H9 (cell line): ENCODE data around the gene FOXP4. TPM values are rescaled to one million over a fixed set of nuclear protein-coding genes. Genes with fewer than 3 reads are reported as not detected.

Source experiments
- DNase-seq: peaks from one replicate; pipeline ENCODE4 v3.0.0-alpha.2; 2017
- H2AFZ ChIP-seq: one replicate; pipeline ENCODE4 v1.6.1; 2013; ENCODE audit warnings: mild to moderate bottlenecking, low read length, control low read depth, moderate library complexity
- H2AK5ac ChIP-seq: 2 replicates; pipeline ENCODE4 v1.6.1; 2013; ENCODE audit warnings: low read length, control low read depth, mixed read lengths; ENCODE audit not compliant: insufficient read length
- H2BK120ac ChIP-seq: one replicate; pipeline ENCODE4 v1.6.1; 2013; ENCODE audit warnings: low read depth, mild to moderate bottlenecking, low read length, control low read depth, inconsistent platforms; ENCODE audit not compliant: poor library complexity, severe bottlenecking
- H2BK12ac ChIP-seq: 2 replicates; pipeline ENCODE4 v1.6.1; 2013; ENCODE audit warnings: low read length, control low read depth, mixed read lengths, low read depth; ENCODE audit not compliant: insufficient read length
- H2BK15ac ChIP-seq: 2 replicates; pipeline ENCODE4 v1.6.1; 2013; ENCODE audit warnings: low read depth, low read length, control low read depth
- H2BK20ac ChIP-seq: one replicate; pipeline ENCODE4 v1.6.1; 2013; ENCODE audit warnings: low read depth, mild to moderate bottlenecking, low read length, control low read depth, inconsistent platforms; ENCODE audit not compliant: poor library complexity, severe bottlenecking
- H2BK5ac ChIP-seq: 2 replicates; pipeline ENCODE4 v1.6.1; 2013; ENCODE audit warnings: low read length, control low read depth, mixed read lengths; ENCODE audit not compliant: insufficient read length
- H3K14ac ChIP-seq: 2 replicates; pipeline ENCODE4 v1.6.1; 2013; ENCODE audit warnings: low read length, control low read depth; ENCODE audit not compliant: insufficient read depth
- H3K18ac ChIP-seq: 2 replicates; pipeline ENCODE4 v1.6.1; 2013; ENCODE audit warnings: low read depth, mild to moderate bottlenecking, mixed read lengths, low read length, control low read depth; ENCODE audit not compliant: insufficient read length
- H3K23ac ChIP-seq: 2 replicates; pipeline ENCODE4 v1.6.1; 2013; ENCODE audit warnings: low read length, control low read depth, mixed read lengths, low read depth; ENCODE audit not compliant: insufficient read length
- H3K23me2 ChIP-seq: 2 replicates; pipeline ENCODE4 v1.6.1; 2013; ENCODE audit warnings: low read depth, mild to moderate bottlenecking, mixed read lengths, low read length, control low read depth; ENCODE audit not compliant: insufficient read length, poor library complexity, severe bottlenecking
- H3K27ac ChIP-seq: 2 replicates; pipeline ENCODE4 v1.5.1; 2013; ENCODE audit warnings: low read length, control low read depth, mixed read lengths, low read depth; ENCODE audit not compliant: insufficient read length
- H3K27me3 ChIP-seq: 2 replicates; pipeline ENCODE4 v1.6.1; 2013; ENCODE audit warnings: low read length, control low read depth, inconsistent platforms; ENCODE audit not compliant: insufficient read depth
- H3K4ac ChIP-seq: 2 replicates; pipeline ENCODE4 v1.6.1; 2013; ENCODE audit warnings: low read depth, mild to moderate bottlenecking, control low read depth, inconsistent platforms, low read length, moderate library complexity
- H3K4me1 ChIP-seq: 2 replicates; pipeline ENCODE4 v1.6.1; 2013; ENCODE audit warnings: low read length, control low read depth, inconsistent platforms; ENCODE audit not compliant: insufficient read depth
- H3K4me2 ChIP-seq: 2 replicates; pipeline ENCODE4 v1.6.1; 2013; ENCODE audit warnings: low read length, control low read depth, mixed read lengths; ENCODE audit not compliant: insufficient read length, insufficient read depth
- H3K56ac ChIP-seq: 2 replicates; pipeline ENCODE4 v1.6.1; 2013; ENCODE audit warnings: low read depth, mild to moderate bottlenecking, mixed read lengths, low read length, control low read depth; ENCODE audit not compliant: insufficient read length
- H3K79me1 ChIP-seq: 2 replicates; pipeline ENCODE4 v1.6.1; 2013; ENCODE audit warnings: low read depth, mild to moderate bottlenecking, moderate library complexity, low read length, control low read depth, inconsistent platforms; ENCODE audit not compliant: insufficient read depth, poor library complexity, severe bottlenecking
- H3K79me2 ChIP-seq: 2 replicates; pipeline ENCODE4 v1.6.1; 2013; ENCODE audit warnings: low read length, control low read depth, inconsistent platforms; ENCODE audit not compliant: insufficient read depth
- H3K9ac ChIP-seq: 2 replicates; pipeline ENCODE4 v1.6.1; 2013; ENCODE audit warnings: low read length, control low read depth, mixed read lengths; ENCODE audit not compliant: insufficient read length; ENCODE audit errors: extremely low read depth
- H3K9me3 ChIP-seq: one replicate; pipeline ENCODE4 v1.6.1; 2013; ENCODE audit warnings: low read depth, low read length, inconsistent platforms; ENCODE audit not compliant: control insufficient read depth
- H3T11ph ChIP-seq: one replicate; pipeline ENCODE4 v1.6.1; 2013; ENCODE audit warnings: mild to moderate bottlenecking, low read length, control low read depth, inconsistent platforms
- H4K20me1 ChIP-seq: one replicate; pipeline ENCODE4 v1.6.1; 2013; ENCODE audit not compliant: control insufficient read depth, insufficient read length, insufficient read depth
- H4K5ac ChIP-seq: 2 replicates; pipeline ENCODE4 v1.6.1; 2013; ENCODE audit warnings: low read depth, mild to moderate bottlenecking, mixed read lengths, low read length, control low read depth; ENCODE audit not compliant: insufficient read length
- H4K8ac ChIP-seq: replicated peaks from 2 replicates; pipeline ENCODE4 v1.6.1; 2013; ENCODE audit warnings: low read length, control low read depth, mixed read lengths, low read depth; ENCODE audit not compliant: insufficient read length
- H4K91ac ChIP-seq: 2 replicates; pipeline ENCODE4 v1.6.1; 2013; ENCODE audit warnings: low read depth, mild to moderate bottlenecking, moderate library complexity, mixed read lengths, low read length, control low read depth; ENCODE audit not compliant: insufficient read length
- H3K27ac Mint-ChIP-seq, 3 experiments: 2 replicates in 2 of 3; 3 replicates in 1 of 3; pipeline ENCODE4 v1.8.0; 2020 to 2021; ENCODE audit warnings: mixed read lengths in 3 of 3, mild to moderate bottlenecking in 1 of 3, moderate library complexity in 1 of 3
- H3K27me3 Mint-ChIP-seq: 2 replicates; pipeline ENCODE4 v1.8.0; 2021; ENCODE audit warnings: low read depth, mild to moderate bottlenecking, moderate library complexity, mixed read lengths
- H3K36me3 Mint-ChIP-seq, 3 experiments: 2 replicates in 2 of 3; 3 replicates in 1 of 3; pipeline ENCODE4 v1.8.0; 2020 to 2021; ENCODE audit warnings: low read depth in 3 of 3, mixed read lengths in 3 of 3; ENCODE audit not compliant: insufficient read depth in 1 of 3
- H3K4me1 Mint-ChIP-seq, 2 experiments: 2 replicates each; pipeline ENCODE4 v1.8.0; 2020; ENCODE audit warnings: mixed read lengths in 2 of 2
- H3K4me3 Mint-ChIP-seq, 2 experiments: 2 replicates in 1 of 2; 3 replicates in 1 of 2; pipeline ENCODE4 v1.8.0; 2020 to 2021; ENCODE audit warnings: mild to moderate bottlenecking in 2 of 2, mixed read lengths in 2 of 2, moderate library complexity in 1 of 2
- H3K9me3 Mint-ChIP-seq, 2 experiments: 2 replicates in 1 of 2; 3 replicates in 1 of 2; pipeline ENCODE4 v1.8.0; 2020; ENCODE audit warnings: mild to moderate bottlenecking in 2 of 2, mixed read lengths in 2 of 2, moderate library complexity in 1 of 2
- WGBS: extraction: QIAGEN DNeasy Blood & Tissue Kit; methylation state at CpG from one replicate; pipeline ENCODE4 v1.1.7; 2013; ENCODE audit warnings: missing lambda C conversion rate, low lambda C conversion rate, mixed read lengths; ENCODE audit not compliant: insufficient read length; ENCODE audit errors: extremely low coverage; 5-methylcytosine and 5-hydroxymethylcytosine counted together
- total RNA-seq: library from RNA; stranded (reverse); gene quantifications from 2 replicates; pipeline ENCODE4 v1.2.1, GENCODE V29; 2021
- TF ChIP-seq, protein P1 (sequence below): fragments of 200-600 bp; sonication (generic); conservative IDR thresholded peaks from 3 replicates; pipeline ENCODE4 v1.8.0; 2021; ENCODE audit warnings: antibody characterized with exemption, mild to moderate bottlenecking

Gene FOXP4
- total RNA-seq, 1 experiment from 2014 or later = 18.2 TPM

DNA sequence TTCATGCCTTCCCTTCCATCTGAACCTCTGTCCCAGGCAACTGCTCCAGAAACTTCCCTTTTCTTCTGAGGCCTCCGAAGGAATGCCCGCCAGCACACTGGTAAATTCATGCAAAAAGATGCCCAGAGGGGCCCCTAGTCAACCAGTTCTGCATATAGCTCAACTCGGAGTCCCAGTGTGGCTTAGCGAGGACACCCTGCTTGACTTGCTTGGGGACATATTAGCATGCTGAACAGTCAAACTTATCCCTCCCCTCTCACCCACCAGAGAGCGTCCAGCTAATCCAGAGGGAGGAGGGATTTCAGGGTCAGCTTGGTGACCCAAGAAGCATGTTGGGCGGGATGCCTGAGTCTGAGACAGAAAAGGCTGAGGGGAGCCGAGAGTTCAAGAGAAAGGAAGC, 69.1 kb downstream of the FOXP4 start:
- no CpG with 5 or more reads among the region's 7 CpGs for WGBS
- Histone ChIP-seq H3K4ac (no peak overlapping the region), H3K56ac (no peak overlapping the region), H2BK5ac (no peak overlapping the region), H2AK5ac (no peak overlapping the region), H3K9me3 (peaks cover 5% of the 10 kb centered on the region), H4K5ac (no peak overlapping the region), H3K27ac (no peak overlapping the region), H3K23ac (no peak overlapping the region), H3K9ac (no peak overlapping the region), H3K27me3 (no peaks in the 10 kb centered on the region), H2BK120ac (no peak overlapping the region), H3T11ph (no peak overlapping the region), H2BK15ac (no peak overlapping the region), H3K4me2 (no peak overlapping the region), H2BK12ac (no peak overlapping the region), H4K8ac (no peak overlapping the region), H4K91ac (no peak overlapping the region), H2AFZ (no peak overlapping the region), H3K79me1 (no peaks in the 10 kb centered on the region), H3K18ac (no peak overlapping the region), H4K20me1 (no peaks in the 10 kb centered on the region), H3K4me1 (no peaks in the 10 kb centered on the region), H3K23me2 (no peaks in the 10 kb centered on the region), H2BK20ac (no peak overlapping the region), H3K79me2 (no peaks in the 10 kb centered on the region), H3K14ac (no peak overlapping the region)
- Mint-ChIP-seq H3K36me3 (peaks cover 5 to 27% (median 14%) of the 10 kb centered on the region in 3 experiments), H3K27me3 (peaks cover 34% of the 10 kb centered on the region), H3K9me3 (peaks cover 31 to 38% of the 10 kb centered on the region in 2 experiments), H3K27ac (no peak overlapping the region), H3K4me1 (peaks cover 4 to 5% of the 10 kb centered on the region in 2 experiments; a peak in 2 of 4 replicates), H3K4me3 (no peak overlapping the region)
- no peak for DNase-seq
- TF ChIP-seq, protein P1, sequence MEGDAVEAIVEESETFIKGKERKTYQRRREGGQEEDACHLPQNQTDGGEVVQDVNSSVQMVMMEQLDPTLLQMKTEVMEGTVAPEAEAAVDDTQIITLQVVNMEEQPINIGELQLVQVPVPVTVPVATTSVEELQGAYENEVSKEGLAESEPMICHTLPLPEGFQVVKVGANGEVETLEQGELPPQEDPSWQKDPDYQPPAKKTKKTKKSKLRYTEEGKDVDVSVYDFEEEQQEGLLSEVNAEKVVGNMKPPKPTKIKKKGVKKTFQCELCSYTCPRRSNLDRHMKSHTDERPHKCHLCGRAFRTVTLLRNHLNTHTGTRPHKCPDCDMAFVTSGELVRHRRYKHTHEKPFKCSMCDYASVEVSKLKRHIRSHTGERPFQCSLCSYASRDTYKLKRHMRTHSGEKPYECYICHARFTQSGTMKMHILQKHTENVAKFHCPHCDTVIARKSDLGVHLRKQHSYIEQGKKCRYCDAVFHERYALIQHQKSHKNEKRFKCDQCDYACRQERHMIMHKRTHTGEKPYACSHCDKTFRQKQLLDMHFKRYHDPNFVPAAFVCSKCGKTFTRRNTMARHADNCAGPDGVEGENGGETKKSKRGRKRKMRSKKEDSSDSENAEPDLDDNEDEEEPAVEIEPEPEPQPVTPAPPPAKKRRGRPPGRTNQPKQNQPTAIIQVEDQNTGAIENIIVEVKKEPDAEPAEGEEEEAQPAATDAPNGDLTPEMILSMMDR = no peak
